ENCODE measurements around the gene ZNF414.
"Not testable (repeated sequence)": the region's sequence is repeated elsewhere in the genome, so short reads cannot be mapped to it uniquely, and the experiment has no call there.

The ZNF414 gene, protein sequence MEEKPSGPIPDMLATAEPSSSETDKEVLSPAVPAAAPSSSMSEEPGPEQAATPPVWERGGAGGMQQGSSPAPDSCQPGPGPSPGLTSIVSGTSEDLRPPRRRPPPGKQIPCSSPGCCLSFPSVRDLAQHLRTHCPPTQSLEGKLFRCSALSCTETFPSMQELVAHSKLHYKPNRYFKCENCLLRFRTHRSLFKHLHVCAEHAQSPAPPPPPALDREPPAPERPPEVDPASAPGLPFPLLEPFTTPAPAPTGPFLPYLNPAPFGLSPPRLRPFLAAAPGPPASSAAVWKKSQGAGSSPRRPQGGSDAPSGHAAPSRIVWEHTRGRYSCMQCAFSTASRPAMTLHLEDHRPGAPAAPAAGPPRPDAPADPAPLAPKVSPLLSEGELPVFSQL

DNA sequence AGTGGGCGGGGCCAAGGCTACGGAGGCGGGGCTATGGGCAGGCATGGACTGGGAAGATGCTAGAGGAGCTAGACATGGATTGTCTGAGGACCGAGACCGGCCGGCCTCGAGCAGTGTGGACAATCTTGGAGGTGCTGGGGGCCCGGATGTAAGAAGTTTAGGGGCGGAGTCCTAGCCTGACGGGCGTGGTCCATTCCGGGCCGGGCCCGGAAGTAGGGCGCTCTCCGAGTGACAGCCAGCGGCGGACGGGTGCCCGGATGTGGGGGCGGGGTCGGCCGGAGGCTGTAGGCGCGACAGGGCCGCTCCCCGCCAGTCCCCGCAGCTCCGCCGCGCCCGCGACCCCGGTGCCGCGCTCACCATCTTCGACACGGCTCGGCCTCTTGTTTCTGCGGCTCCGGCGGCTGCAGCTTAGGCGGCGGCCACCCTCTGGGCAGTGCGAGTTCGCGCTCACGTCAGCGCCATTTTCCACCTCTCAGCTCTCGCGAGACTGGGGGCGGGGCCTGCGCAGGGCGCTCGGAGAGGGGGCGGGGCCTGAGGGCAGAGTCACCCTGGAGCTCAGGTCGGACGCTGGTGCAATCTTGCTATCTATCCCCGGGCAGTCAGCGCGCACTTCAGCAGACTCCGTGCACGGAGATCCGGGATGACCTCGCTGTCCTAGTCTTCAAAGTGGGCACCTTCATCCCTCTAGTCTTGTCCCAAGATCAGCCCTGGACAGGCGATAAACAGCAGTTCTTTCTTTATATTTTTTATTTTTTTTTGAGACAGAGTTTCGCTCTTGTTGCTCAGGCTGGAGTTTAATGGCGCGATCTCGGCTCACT is at the start of gene ZNF414:
Gene ZNF414 (minus strand): TSS at position 481 of the 818 bp plus-strand sequence. CDS start 121 bp downstream, at position 360.
- in situ Hi-C loops (cut with HindIII; ENCODE audit: low sequenced_read_pairs) = no loop called here

DNA sequence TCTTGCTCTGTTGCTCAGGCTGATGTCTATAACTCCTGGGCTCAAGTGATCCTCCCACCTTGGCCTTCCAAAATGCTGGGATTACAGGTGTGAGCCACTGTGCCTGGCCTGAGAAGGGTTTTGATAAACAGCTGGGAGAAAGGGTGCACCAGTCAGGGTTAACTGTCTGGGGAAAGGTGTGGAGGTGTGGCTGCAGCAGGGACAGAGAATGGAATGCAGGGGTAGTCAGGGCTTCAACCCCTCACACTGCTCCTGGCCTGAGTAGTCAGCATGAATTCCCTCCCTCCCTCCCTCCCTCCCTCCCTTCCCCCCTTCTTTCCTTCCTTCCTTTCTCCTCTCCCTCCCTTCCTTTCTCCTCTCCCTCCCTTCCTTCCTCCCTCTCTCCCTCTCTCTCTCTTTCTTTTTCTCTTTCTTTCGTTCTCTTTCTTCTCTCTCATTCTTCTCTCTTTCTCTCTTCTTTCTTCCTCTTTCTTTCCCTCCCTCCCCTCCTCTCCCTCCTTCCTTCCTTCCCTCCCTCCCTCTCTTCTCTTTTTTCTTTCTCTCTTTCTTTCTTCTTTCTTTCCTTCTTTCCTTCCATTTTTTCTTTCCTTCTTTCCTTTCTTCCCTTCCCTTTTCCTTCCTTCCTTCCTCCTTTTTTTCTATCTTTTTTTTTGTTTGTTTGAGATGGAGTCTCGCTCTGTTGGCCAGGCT is 47.3 kb upstream of the ZNF414 start:
- in situ Hi-C loops (cut with HindIII; ENCODE audit: low sequenced_read_pairs) = no loop called here

DNA sequence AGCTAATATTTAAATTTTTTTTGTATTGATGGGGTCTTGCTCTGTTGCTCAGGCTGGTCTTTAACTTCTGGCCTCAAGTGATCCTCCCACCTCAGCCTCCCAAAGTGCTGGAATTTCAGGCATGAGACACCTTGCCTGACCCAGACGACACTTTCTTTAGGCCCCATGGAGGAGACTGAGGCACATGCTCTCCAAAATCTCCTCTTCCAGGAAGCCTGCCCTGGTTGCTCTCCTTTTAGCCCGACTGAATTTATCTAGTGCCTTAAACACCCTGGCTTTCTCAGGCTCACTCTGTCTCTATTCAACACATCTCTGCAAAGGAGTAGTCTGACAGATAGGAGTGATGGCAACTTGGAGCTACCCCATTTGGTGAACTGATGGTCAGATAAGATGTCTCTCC is 44.4 kb upstream of the ZNF414 start:
- in situ Hi-C loops (cut with HindIII; ENCODE audit: low sequenced_read_pairs) = no loop called here

DNA sequence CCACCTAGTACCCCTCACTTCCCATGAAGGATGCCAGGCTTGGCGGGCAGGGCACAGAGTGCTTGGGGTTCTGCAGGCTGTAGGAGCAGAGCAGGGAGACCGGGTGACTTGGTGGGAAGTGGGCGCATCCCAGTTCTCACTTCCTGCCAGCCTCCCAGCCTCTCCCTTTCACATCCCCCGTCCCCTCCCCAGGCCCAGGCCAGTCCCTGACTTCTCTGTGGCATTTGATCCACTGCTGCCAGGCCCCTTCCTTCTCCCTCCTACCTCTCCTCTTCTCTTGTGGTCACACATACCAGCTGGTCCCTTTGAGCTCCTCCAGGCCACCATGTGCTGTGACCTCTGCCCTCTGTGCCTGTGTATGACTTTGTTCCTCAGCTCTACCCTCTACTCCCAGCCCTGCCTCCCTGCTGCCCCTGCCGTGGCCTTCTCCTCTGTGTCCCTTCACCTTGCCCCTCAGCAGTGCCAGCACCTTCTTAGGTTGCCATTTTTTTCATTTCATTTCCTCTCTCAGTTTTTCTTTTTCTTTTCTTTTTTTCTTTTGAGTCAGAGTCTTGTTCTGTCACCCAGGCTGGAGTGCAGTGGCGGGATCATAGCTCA is 43.8 kb upstream of the ZNF414 start:
- in situ Hi-C loops (cut with HindIII; ENCODE audit: low sequenced_read_pairs) = no loop called here

DNA sequence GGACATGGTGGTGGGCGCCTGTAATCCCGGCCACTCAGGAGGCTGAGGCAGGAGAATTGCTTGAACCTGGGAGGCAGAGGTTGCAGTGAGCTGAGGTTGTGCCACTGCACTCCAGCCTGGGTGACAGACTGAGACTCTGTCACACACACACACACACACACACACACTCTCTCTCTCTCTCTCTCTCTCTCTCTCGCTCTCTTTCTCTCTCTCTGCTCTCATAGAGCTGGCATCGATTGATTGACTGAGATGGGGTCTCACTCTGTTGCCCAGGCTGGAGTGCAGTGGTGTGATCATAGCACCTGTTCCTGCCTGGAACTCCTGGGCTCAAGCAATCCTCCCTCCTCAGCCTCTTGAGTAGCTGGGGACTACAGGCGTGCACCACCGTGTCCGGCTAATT is 39.8 kb upstream of the ZNF414 start:
- in situ Hi-C loops (cut with HindIII; ENCODE audit: low sequenced_read_pairs) = not testable (repeated sequence)

DNA sequence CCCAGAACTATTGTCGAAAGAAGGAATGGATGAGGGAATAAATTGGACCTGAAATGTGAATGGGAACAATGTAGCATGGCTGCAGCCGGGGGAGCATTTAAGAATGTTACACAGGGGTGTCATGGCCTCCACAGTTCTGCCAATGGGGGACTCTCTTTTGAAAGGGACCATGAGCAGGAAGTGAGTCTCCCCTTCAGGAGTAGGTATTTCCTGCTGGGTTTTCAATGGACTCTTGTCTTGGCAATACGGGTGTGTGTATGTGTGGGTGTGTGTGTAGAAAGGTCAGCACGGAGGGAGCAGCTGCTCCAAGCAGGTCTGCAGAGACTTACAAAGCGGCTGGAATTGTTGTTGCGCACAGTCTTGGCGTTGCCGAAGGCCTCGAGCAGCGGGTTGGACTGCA is 38.8 kb upstream of the ZNF414 start:
- in situ Hi-C loops (cut with HindIII; ENCODE audit: low sequenced_read_pairs) = no loop called here

DNA sequence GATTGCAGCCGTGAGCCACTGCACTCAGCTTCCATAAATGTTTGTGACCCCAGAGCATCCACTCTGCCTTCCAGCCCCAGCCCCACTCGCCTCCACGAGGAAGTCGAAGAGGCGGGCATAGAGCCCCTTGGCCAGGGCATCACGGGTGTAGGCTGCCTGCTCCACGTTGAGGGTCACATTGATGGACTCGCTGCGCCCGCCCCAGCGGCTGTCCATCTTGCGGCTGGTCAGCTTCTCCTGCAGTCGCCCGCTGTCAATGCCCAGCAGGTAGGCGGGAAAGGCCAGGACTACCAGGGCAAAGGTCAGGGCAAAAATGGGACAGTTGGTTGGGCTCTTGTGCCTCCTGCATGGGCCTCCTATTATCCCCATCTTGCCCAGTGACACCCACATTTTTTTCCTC is 36.1 kb upstream of the ZNF414 start:
- in situ Hi-C loops (cut with HindIII; ENCODE audit: low sequenced_read_pairs) = no loop called here

DNA sequence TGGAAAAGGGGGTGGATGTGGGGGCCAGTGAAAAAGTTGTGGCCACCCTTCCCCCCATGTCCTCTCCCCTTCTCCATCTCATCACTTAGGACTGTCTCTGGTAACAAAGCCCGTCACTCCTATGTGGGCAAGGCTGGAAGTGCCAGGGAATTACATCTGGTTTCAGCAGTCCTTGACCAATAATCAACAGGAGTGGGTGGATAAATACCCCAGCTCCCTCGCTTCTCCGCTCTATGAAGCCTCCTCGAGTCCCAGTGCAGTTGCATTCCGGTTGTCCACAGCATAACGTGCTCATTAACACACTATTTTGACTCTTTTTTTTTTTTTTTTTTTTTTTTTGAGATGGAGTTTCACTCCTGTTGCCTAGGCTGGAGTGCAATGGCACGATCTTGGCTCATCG is 31.8 kb upstream of the ZNF414 start:
- in situ Hi-C loops (cut with HindIII; ENCODE audit: low sequenced_read_pairs) = no loop called here

DNA sequence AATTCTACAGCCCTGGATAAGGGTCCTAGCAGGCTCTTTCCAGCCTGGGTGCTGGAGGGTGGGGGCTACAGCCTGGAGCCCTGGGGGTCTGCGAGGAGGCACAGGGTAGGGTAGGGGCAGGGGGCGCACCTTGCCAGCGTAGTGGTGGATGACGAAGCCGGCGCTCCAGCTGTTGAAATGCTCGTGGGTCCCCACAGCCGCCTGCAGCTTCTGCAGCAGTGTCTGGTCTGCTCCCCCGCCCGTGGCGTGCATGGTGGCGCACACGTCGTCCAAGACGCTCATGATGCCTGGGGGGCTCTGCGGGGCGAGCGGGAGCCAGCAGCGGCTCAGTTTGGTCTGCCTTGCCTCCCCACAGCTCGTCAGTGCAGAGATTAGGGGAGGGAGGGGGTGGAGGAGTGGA is 30.2 kb upstream of the ZNF414 start:
- in situ Hi-C loops (cut with HindIII; ENCODE audit: low sequenced_read_pairs) = no loop called here

DNA sequence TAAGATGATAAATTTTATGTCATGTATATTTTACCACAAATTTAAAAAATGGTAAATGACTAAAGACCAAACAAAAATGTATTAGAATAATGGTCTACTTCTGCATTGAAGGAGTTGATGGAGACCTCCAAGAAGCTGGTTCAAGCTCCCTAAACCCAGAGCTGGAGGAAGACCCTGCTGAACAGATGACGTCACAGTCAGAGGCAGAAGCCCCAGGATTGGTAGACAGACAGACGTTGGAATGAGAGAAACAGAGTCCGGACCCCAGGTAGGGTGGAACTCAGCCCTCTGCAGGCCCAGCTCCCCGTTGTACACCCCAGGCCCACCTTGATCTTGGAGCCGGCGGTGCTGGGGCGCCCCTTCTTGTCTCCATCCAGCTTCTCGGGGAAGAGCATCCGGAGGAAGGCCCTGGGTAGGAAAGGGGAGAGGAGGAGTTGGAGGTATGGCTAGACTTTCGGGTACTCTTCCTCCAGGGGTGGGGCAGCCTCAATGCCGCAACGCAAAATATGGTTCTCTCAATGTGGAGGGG is 25.7 kb upstream of the ZNF414 start:
- in situ Hi-C loops (cut with HindIII; ENCODE audit: low sequenced_read_pairs) = no loop called here

DNA sequence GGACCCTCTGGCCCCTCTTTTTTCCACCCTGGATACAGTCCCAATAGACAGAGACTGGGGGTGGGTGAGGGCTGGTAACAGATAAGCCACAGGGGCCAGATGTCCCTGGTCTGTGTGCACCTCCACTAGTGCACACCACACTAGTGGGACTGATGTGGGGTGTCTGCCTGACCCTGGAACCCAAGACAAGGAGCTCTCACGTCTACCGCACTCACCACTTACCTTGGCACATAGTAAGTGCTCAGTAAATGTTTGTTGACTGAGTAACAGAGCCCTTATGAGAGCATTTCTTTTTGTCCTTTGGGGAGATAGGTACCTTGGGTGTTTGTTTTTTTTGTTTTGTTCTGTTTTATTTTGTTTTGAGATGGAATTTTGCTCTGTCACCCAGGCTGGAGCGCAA is 23.1 kb upstream of the ZNF414 start:
- in situ Hi-C loops (cut with HindIII; ENCODE audit: low sequenced_read_pairs) = no loop called here

DNA sequence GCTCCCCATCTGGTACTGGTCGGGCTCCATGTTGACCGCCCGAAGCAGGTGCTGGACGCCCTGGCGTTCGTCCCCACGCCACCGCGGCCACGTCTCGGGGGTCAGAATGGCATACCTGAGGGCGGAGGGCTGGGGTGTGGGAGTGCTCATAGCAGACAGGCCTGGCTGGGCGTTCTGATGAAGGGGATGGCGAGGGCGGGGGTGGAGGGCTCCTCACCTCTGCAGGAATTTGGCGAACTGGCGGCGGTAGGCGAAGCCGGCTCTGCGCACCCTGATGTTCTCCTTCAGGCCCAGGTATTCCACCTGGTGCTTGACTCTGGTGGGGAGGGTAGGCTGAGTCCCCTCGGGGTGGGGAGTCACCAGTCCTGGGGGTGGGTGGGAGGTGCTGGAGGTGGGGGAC is 22.3 kb upstream of the ZNF414 start:
- in situ Hi-C loops (cut with HindIII; ENCODE audit: low sequenced_read_pairs) = no loop called here

DNA sequence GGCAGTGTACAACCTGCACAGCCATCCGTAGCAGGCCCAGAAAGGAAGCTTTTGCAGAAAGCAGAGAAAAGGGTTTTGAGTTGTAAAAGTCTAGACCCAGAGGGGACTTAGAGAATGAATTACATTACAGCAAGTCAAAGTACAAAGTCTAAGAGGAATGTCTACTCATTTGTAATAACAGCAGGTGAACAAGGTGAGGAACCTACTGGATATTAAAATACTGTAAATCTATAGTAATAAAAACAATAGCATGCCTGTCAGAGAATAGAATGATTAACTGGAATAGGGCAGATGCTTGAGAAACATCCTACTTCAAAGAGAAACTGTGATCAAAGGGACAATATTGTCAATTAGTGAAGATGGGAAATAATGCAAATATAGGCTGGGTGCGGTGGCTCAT is 18.3 kb upstream of the ZNF414 start:
- in situ Hi-C loops (cut with HindIII; ENCODE audit: low sequenced_read_pairs) = no loop called here

DNA sequence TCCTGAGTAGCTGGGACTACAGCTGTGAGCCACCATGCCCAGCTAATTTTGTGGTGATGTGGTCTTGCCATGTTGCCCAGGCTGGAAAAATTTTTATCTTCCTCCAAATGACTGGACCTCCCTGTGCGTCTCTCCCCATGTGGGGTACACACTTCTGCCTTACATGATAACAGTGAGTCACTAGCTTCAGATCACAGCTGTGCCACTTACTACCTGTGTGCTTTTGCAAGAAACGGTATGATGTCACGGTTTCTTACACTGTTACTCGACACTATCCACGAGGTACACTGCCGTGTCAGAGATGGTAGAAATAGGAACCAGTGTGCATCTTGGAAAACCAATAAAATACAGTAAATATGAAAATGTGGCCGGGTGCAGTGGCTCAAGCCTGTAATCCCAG is 17.5 kb upstream of the ZNF414 start:
- in situ Hi-C loops (cut with HindIII; ENCODE audit: low sequenced_read_pairs) = no loop called here

DNA sequence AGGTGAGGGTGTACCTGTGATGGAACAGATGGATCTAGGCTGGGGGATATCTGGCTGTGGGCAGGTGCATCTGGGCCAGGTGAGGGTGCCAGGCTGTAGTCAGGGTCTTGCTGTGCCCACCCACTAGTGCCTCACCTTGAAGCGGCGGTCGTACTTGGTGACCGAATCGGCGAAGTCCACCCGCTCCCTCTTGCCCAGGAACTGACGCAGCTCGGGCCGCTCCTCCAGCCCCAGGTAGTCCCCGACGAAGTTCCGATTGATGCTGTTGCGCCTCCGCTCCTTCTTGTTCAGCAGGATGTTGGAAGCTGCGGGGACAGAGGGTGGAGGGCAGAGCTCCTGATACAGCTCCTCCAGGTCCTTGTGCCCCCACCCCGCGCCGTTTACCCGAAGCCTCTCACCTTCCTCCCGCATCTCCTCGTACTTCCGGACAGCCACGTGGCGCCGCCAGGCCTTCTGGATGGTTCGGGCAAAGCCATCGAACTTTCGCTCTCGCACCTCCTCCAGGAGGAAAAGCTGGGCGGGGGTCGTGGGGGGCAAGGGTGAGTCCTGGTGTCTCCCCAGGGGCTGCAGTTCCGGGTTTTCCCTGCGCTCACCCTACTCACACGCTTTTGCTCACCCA is 16.2 kb upstream of the ZNF414 start:
- in situ Hi-C loops (cut with HindIII; ENCODE audit: low sequenced_read_pairs) = no loop called here

DNA sequence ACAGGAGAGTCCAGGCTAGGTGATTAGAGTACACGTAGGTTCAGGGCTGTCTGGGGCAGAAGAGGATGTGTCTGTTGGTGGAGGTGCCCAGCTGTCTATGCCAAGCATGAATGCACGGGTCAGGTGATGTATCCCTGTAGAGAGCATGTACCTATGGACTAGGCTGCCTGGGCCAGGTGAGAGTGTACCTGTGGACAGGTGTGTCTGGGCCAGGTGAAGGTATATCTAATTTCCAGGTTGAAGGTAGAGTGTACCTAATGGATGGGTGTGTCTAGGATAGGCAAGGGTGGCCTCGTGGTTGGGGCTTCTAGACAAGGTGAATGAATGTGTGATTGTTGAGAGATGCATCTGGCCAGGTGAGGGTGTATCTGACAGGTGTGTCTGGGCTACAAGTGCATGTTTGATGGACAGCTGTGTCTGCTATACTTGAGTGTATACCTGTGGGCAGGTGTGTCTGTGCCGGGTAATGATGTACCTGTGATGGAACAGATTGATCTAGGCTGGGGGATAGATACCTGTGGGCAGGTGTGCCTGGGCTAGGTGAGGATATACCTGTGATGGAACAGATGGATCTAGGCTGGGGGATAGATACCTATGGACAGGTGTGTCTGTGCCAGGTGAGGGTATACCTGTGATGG is 15.5 kb upstream of the ZNF414 start:
- in situ Hi-C loops (cut with HindIII; ENCODE audit: low sequenced_read_pairs) = no loop called here

DNA sequence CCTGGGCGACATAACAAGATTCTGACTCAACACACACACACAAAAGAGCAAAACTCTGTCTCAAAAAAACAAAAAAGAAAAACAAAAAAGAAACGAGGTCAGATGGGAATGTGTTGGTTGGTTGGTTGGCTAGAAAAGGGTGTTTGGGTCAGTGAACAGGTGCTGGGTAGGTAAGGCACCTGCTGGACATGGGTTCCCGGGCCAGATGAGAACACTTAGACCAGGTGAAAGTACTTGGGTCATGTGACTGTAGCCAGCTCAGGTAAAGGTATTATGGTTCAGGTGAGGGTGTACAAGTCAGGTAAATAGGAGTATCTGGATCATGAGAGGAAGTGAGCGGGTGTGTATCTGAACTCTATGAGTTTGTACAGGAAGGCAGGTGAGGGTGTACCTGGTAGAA is 14.5 kb upstream of the ZNF414 start:
- in situ Hi-C loops (cut with HindIII; ENCODE audit: low sequenced_read_pairs) = no loop called here

DNA sequence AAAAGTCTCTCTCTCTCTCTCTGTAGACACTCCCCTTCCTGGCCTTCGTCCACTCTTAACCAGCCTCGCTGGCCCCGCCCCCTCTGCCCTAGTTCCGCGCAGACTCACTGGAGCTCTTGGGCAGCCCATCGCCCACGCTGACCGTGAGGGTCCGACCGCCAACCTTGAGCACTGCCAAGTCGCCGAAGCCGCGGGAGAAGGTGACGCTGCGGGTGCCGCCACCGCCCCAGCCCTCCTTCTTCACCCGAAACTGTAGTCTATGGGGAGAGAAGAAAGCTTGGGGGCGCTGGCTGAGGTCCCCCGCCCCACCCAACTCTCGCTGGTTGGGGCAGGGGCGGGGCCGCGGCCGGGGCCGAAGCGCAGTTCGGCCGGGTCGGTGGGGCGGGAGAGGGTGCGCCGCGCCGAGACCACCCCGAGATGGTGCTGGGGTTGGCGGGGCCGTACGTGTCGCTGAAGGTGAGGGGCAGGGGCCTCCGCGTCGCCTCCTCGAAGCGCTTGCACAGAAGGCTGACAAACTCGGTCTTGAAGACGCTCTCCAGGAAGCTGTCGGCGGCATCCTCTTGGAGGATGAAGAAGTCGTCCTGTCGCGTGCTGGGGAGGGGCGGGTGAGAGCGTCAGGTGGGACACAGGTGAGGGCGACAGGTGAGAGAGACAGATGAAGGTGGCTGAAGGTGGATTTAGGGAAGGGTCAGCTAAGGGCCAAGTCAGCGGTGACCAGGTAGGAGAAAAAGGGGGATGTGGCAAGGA is 12.6 kb upstream of the ZNF414 start:
- in situ Hi-C loops (cut with HindIII; ENCODE audit: low sequenced_read_pairs) = no loop called here

DNA sequence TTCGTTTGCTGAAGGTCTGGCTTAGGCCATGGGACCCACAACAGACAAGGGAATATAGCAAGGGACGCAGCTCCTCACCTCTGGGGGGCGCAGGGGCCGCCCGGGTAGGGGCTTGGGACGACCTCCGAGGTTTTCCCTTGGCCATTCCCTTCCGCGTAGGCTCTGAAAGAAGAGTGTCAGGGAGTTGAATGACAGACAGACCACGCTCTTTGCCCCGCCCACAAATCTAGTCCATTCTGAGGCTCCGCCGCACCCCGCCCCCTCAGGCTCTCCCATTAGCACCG is 11.4 kb upstream of the ZNF414 start:
- in situ Hi-C loops (cut with HindIII; ENCODE audit: low sequenced_read_pairs) = no loop called here

DNA sequence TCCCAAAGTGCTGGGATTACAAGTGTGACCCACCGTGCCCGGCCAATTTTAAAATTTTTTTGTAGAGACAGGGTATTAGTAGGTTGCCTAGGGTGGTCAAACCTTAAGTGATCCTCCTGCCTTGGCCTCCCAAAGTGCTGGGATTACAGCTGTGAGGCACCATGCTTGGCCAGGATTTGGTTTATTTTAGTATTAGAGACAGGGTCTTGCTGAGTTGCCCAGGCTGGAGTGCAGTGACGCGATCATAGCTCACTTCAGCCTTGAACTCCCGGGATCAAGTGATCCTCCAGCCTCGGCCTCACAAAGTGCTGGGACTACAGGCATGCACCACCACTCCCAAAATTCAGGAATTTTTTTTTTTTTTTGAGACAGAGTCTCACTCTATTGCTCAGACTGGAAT is 5.4 kb upstream of the ZNF414 start:
- in situ Hi-C loops (cut with HindIII; ENCODE audit: low sequenced_read_pairs) = no loop called here
